HG03060 (cell line): ENCODE data around the gene SLC15A4.

Source experiments
- ATAC-seq: cut with Tn5 transposase; IDR thresholded peaks from one replicate; pipeline ENCODE4 v1.9.1; 2021; ENCODE audit warnings: low read depth, moderate number of reproducible peaks; ENCODE audit not compliant: unreplicated experiment

SLC15A4 gene

DNA sequence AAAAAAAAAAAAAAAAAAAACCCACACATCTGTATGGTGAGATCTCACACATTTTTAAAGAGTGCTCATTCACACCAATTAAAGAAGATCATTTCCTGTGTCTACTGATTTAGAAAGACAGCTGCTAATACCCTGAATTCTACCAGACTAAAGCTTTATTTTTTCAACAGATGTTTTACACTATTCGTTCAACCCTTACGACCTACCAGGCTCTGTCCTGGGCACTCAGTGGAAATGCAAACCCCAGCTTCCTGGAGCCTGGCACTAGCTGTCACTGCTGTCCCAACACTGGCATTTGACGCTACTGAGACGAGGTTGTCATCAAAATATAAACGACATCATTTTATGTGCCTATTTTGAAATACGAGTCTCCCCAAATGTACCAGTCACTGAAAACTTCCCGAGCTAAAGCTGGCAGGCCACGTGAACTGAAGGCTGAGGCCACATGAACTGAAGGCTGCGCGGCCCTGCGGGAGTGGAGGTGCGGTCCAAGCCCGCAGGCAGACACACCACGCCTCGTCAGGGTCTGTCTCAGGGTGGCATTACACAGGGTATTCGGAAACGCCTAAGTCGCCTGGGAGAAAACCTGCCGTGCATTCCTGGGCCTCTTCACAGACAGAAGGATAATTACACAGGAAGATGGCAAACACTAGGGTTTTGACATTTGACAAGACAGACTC lies 27.2 kb downstream of the SLC15A4 start:
- ATAC-seq, result peak; percentile 16

DNA sequence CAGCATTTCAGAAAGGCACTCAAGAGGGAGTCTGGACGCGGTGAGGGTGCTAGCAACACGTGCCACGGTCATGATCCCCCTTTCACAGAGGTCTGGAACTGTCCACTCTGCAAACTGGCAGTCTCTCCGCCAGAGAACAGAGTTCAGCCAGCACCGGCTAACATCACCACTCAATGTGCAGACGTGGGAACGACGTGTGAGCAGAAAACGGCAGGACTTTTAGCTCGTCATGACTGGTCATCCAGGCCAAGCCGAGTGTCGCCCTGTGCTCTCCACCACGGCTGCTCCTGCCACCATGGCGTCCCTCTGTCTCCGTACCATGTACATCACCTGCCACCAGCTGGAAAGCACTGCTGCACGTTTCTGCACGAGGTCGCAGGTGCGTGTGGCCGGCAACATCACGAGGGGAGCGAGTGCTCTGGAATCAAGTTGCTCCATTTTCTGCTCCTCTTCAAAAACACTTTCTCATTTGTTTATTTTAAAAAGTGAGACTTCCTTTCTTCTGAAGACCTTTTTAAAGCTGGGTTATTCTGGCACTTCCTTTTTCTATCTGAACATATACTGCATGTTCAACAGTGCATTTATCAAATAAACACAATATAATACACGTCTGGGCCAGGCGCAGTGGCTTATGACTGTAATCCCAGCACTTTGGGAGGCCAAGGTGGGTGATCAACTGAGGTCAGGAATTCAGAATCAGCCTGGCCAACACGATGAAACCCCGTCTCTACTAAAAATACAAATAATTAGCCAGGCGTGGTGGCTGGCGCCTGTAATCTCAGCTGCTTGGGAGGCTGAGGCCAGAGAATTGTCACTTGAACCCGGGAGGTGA lies 28.0 kb downstream of the SLC15A4 start:
- no peak for ATAC-seq

- no peak for ATAC-seq
Observed at GRCh38 chr12:128794661-128795529, 28.9 kb downstream of the SLC15A4 start.

DNA sequence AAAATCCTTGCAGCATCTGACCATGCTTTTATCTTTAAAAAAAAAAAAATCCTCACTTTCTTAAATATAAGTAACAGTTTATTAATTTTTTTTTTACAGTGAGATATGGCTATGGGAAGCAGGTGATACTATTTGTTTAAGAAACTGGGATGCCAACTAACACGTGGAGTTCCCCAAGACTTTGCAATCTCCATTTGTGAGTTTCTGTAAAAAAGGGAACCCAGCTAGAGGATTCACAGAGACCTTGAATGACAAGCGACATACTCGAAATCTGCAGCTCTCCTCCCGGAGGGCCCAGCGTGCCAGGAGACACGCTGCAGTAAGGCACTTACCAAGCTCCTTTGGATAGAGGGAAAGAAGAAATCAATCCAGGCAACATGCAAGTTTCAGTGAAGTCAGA lies 30.1 kb downstream of the SLC15A4 start:
- ATAC-seq, result no peak

DNA sequence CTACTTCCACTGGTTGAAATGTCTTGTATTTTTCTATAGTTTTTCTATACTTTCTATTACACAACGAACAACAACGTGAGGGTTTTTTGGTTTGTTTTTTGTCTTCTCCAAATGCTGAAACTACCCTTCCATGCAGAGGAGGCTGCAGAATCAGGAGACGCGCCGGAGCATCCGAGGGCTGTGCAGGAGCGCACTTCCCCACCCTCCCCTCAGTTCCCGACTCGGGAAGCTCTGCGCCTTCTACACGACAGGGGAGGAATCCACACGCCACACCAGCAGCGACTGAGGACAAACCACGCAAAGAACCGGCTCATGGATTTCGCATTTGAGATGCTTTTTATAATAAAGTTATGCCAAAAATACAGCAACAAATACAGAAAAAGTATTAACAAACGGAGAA lies 30.9 kb downstream of the SLC15A4 start:
- no peak for ATAC-seq

GRCh38 chr12:128792398-128792797 lies 31.4 kb downstream of the SLC15A4 start:
- no peak for ATAC-seq

GRCh38 chr12:128791395-128792322 lies 32.1 kb downstream of the SLC15A4 start:
- ATAC-seq, result no peak

GRCh38 chr12:128790653-128791373 lies 32.9 kb downstream of the SLC15A4 start:
- ATAC-seq, result no peak

DNA sequence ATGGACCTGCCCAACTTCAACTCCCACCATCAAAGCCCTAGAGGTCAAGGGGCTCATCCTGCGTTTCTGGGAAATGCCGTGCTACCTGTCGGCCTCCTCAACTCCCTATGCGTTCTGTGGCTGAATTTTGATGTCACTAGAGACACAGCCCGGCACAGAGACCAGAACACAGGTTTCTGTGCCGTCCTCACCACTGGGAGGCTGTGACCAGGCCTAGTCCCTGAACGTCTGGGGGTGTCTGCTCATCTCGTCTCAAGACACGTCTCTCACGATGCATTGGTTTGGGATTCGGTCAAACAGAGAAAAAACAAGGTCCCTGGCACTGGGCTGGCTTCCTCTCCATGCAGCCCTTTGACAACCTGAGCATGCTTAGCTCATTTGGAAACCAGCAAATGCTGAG lies 33.5 kb downstream of the SLC15A4 start:
- ATAC-seq, result no peak

DNA sequence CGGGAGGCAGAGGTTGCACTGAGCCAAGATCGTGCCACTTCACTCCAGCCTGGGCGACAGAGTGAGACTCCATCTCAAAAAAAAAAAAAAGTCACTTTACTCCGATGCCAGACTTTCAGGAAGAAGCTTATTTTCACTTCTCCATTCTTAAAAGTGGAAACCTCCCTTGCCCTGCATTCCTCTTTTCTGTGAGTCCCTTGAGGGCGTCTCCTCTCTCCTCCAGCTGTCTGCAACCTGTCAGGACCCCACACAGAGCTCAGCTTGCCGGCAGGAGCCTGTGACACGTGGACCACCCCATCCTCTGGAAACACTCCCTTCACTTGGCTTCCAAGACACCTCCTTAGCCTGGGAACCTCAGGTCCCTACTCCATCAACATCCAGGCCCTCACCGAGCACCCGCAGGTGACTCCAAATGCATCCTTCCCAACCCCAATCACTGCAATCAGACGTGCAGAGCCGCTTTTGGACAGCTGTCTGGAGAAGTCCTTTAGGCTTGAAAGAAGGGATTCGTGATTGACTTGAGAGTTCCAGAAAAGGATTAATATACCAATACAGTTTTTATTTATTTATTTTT lies 34.3 kb downstream of the SLC15A4 start:
- ATAC-seq, result no peak

GRCh38 chr12:128787827-128788226 lies 35.9 kb downstream of the SLC15A4 start:
- ATAC-seq, result no peak

GRCh38 chr12:128786741-128787391 lies 36.9 kb downstream of the SLC15A4 start:
- no peak for ATAC-seq

- no peak for ATAC-seq
Observed at GRCh38 chr12:128784030-128784760, 39.6 kb downstream of the SLC15A4 start.

- peak; percentile 70 for ATAC-seq
Observed at GRCh38 chr12:128783129-128783574, 40.6 kb downstream of the SLC15A4 start.

- no peak for ATAC-seq
Observed at GRCh38 chr12:128779901-128780300, 43.9 kb downstream of the SLC15A4 start.

GRCh38 chr12:128772249-128772648 lies 51.5 kb downstream of the SLC15A4 start:
- ATAC-seq, result no peak

DNA sequence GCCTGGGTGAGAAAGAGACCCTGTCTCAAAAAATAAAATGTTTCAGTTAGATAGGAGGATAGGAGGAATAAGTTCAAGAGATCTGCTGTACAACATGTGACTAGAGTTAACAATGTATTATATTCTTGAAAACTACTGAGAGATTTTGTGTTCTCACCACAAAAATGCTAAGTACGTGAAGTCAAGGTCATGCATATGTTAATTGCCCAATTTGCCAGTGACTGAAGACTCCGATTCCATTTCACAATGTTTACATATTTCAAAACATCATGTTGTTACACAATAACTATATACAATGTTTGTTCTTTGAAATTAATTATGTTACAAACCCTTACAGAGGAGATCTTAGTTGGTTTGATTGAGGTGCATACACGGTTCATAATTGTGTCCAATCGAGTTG lies 52.1 kb downstream of the SLC15A4 start:
- no peak for ATAC-seq

- ATAC-seq, result no peak
Observed at GRCh38 chr12:128767518-128767917, 56.2 kb downstream of the SLC15A4 start.
